HUES64 (cell line): ENCODE results near the gene DPP6.

Experiments used
- H3K27ac ChIP-seq: 2 replicates; pipeline ENCODE4 v1.7.0; 2013; ENCODE audit warnings: low read depth, low read length, inconsistent platforms
- H3K27me3 ChIP-seq: 2 replicates; pipeline ENCODE4 v1.6.1; 2013; ENCODE audit warnings: mild to moderate bottlenecking, low read length; ENCODE audit not compliant: insufficient read depth
- H3K36me3 ChIP-seq: 2 replicates; pipeline ENCODE4 v1.6.1; 2013; ENCODE audit warnings: mild to moderate bottlenecking, low read length; ENCODE audit not compliant: insufficient read depth
- H3K4me1 ChIP-seq: 2 replicates; pipeline ENCODE4 v1.6.1; 2013; ENCODE audit warnings: mild to moderate bottlenecking, low read length, moderate library complexity; ENCODE audit not compliant: insufficient read depth
- H3K4me3 ChIP-seq: 2 replicates; pipeline ENCODE4 v1.5.1; 2013; ENCODE audit warnings: mild to moderate bottlenecking, low read length, moderate library complexity
- H3K9ac ChIP-seq: 2 replicates; pipeline ENCODE4 v1.6.1; 2013; ENCODE audit warnings: mild to moderate bottlenecking, low read depth, low read length
- H3K9me3 ChIP-seq: 2 replicates; pipeline ENCODE4 v1.6.1; 2013; ENCODE audit warnings: low read depth, low read length; ENCODE audit not compliant: insufficient read depth
- WGBS: fragments of 150-250, 120-280 bp; methylation state at CpG from one replicate; pipeline ENCODE4 v1.1.7; 2013; ENCODE audit warnings: missing lambda C conversion rate; 5-methylcytosine and 5-hydroxymethylcytosine counted together

The DPP6 gene

DNA sequence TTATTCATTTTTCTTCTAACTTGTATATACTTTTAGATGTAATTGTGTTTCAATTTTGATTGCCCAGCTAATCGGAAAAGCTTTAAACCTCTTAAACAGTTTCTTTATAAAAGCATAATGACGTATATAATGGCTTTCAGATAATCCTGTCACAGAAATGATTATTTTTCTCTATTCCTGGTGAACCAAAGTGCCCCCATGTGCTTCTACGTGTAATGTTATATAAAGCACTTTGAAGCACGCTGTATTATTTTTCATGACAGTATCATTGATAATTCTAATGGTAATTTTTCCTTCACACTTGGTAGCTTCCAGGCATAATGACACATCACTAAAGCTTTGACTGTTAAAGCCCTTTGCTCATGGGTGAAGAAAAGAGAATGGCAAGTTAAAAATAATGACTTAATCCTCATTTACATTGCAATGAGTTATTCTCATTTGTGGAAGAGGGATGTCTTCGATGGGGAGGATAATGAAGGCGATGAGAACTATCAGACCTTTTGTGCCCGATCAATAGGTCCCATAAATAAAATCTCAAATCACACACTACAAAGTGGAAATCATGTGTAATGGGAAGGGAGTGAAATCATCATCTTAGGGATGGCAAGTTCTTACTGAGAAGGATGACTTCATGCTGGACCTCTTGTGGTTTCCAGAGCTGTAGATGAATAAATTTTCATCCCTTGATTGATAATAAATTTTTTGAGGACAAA lies 460.1 kb downstream of the DPP6 start:
- no peak overlapping the region for H3K4me3 ChIP-seq
- no peak overlapping the region for H3K9ac ChIP-seq
- WGBS, result 91% methylated on average over 2 of the region's 7 CpGs
- H3K27me3 ChIP-seq, result no peaks in the 10 kb centered on the region
- H3K36me3 ChIP-seq, result no peaks in the 10 kb centered on the region
- H3K4me1 ChIP-seq, result no peaks in the 10 kb centered on the region
- no peak overlapping the region for H3K27ac ChIP-seq
- H3K9me3 ChIP-seq, result 0 out of 2 replicates have a peak, but pooled peaks cover 7% of the 10 kb centered on the region

DNA sequence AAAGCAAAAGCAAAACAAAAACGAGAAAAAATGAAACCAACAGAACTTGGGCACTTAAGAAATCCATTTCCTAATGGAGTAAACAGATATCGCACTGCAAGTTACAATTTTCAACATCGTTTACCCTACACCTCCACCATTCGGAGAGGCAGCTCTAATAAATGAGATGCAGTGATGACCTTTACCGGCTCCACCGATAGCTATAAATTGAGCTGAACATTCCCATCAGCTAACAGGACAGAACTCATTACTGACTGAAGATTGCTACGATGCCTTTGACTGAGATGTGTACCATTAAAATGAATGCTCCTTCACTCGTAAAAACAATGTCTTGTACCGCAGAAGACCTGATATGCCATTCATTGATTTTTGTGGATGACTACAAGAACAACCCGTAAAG lies 465.6 kb downstream of the DPP6 start:
- no peaks in the 10 kb centered on the region for H3K4me1 ChIP-seq
- H3K36me3 ChIP-seq, result no peaks in the 10 kb centered on the region
- WGBS, result 95% methylated on average over 10 of the region's 10 CpGs
- H3K4me3 ChIP-seq, result no peak overlapping the region
- no peaks in the 10 kb centered on the region for H3K9me3 ChIP-seq
- H3K27ac ChIP-seq, result no peak overlapping the region
- no peaks in the 10 kb centered on the region for H3K27me3 ChIP-seq
- H3K9ac ChIP-seq, result no peak overlapping the region

DNA sequence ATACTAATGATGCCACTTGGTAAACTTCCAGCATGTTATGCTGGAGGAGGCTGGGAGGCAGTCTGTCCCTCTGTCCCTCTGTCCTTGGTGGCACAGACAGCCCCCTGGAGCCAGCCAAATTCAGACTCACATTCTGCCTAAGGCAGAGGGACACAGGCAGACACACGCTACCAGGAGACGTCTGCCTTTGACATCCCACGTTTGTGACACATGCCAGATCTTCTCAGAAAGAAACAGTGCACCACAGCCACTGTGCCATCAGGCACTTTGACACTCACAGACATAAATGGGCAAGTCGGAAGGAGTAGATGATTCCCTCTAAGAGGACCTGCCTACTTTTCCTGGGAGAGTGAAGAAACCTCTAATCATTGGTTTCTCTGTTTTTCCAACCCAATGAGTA lies 467.0 kb downstream of the DPP6 start:
- H3K9me3 ChIP-seq, result no peaks in the 10 kb centered on the region

DNA sequence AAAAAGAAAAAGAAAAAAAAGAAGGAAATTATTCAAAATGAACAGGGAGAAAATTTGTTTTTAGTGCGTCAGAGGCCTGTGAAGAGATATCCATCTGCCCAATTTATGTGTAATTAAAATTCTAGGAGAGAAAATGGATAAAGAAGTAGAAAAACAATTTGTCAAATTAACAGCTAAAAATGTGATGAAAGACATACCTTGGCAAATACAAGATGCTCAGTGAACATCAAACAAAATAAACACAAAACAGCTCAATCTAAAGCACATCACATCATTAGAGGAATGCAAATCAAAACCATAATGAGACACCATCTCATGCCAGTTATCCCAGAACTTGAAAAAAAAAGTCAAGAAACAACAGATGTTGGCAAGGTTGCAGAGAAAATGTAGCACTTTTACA lies 477.9 kb downstream of the DPP6 start:
- H3K4me3 ChIP-seq, result no peak overlapping the region
- H3K27me3 ChIP-seq, result no peaks in the 10 kb centered on the region
- H3K9me3 ChIP-seq, result no peaks in the 10 kb centered on the region
- 86% methylated on average over 1 of the region's 1 CpG for WGBS
- no peaks in the 10 kb centered on the region for H3K4me1 ChIP-seq
- no peaks in the 10 kb centered on the region for H3K36me3 ChIP-seq
- no peak overlapping the region for H3K27ac ChIP-seq
- H3K9ac ChIP-seq, result no peak overlapping the region

More for the DNA sequence above, 467.0 kb downstream of the DPP6 start:
- Histone ChIP-seq H3K4me1 (no peaks in the 10 kb centered on the region), H3K27ac (no peak overlapping the region), H3K4me3 (no peak overlapping the region), H3K27me3 (no peaks in the 10 kb centered on the region), H3K36me3 (no peaks in the 10 kb centered on the region), H3K9ac (no peak overlapping the region)
- 94% methylated on average over 4 of the region's 4 CpGs for WGBS

DNA sequence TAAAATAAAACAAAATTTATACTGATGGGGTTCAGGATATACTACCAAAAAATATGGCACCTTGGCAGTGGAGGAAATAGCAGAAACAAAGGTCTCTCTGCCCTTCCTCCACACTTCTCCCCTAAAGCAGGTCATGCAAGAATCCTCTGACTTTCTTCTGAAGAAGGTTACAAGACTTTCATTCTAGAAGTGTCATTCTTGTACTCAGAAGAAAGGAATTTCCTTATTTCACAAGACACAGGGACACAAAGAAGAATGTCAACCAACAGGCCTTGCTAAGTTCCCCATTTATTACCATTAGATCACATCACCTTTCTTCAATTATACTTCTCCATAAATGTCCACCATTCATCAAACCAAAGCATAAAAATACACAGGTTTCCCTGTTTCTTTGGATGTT lies 480.6 kb downstream of the DPP6 start:
- Histone ChIP-seq H3K4me3 (no peak overlapping the region), H3K4me1 (no peaks in the 10 kb centered on the region), H3K27me3 (no peaks in the 10 kb centered on the region), H3K27ac (no peak overlapping the region), H3K9me3 (peaks cover 6% of the 10 kb centered on the region; the same call in 1 of the 2 replicates), H3K9ac (no peak overlapping the region), H3K36me3 (no peaks in the 10 kb centered on the region)

DNA sequence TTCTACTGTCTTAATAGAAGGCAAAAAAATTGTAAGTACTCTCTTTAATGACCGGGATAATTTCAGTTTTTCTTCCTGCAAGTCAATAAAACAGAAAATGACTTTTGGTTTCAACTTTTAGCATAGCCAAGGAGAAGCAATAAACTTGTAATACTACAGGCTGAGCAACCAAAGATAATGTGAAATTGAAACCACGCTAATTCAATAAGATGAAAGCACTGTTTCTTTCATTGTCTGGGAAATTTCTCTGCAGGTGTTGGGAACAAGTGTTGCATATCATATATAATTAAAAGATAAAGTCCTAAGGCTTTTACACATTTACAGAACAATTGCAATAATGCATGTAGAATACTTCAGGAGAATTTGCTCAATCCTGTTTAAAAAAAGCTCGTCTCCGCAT lies 488.4 kb downstream of the DPP6 start:
- no peak overlapping the region for H3K9ac ChIP-seq
- H3K36me3 ChIP-seq, result no peaks in the 10 kb centered on the region
- H3K4me1 ChIP-seq, result no peaks in the 10 kb centered on the region
- WGBS, result 88% methylated on average over 4 of the region's 4 CpGs
- no peak overlapping the region for H3K27ac ChIP-seq
- H3K9me3 ChIP-seq, result peaks cover 6% of the 10 kb centered on the region; the same call in 1 of the 2 replicates
- no peak overlapping the region for H3K4me3 ChIP-seq
- H3K27me3 ChIP-seq, result no peaks in the 10 kb centered on the region

DNA sequence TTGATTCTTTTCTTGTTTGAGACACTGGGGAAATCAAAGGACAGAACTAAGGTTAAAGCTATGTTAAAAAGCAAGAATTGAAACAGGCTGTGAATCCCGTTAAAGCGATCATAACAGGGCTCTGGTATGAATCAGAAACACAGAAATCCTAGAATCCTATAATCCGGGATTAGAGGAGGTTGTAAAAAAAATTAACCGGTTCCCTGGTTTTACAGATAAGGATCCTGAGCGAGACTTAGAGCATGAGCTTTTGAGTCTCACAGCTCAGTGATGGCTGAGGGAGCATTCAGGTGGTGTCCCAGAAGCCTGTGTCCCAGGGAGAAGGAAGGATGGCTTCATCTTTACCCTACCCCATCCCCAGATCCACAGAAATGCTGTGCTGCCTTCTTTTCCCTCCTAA lies 489.4 kb downstream of the DPP6 start:
- Histone ChIP-seq H3K4me3 (no peak overlapping the region), H3K9ac (no peak overlapping the region), H3K36me3 (no peaks in the 10 kb centered on the region), H3K27me3 (no peaks in the 10 kb centered on the region), H3K4me1 (no peaks in the 10 kb centered on the region), H3K9me3 (peaks cover 1% of the 10 kb centered on the region; the same call in 1 of the 2 replicates), H3K27ac (no peak overlapping the region)
- 93% methylated on average over 5 of the region's 5 CpGs for WGBS

DNA sequence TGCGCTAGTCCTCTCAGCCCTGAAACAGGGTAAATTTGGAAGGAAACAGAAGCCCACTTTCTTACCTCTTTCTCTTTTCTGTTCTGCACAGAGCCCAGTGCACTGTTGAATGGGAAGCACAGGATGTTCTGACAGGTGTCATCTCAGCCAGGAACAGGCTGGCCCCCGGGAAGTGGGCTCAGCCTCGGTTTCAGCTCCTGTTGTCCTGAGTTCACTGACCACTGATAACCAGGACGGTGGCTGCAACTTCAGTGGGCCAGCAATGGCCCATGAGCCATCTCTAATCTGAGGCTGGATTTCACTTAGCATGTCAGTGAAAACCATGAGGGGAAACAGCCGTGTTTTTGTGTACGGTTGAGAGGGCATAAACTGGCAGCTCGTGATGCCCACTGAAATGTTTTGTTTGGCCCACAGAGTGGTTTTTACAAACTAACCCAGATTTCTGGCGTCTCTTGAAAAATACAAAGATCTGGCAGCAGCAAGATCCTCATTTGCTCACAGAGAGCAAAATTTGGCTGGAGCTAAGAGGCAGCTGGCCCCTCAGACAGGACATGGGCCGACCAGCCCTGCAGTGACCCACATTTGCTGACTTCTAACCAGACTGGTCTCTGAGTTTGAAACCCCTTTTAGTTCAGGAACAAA lies 494.9 kb downstream of the DPP6 start:
- H3K4me1 ChIP-seq, result no peaks in the 10 kb centered on the region; the same call in 1 of the 2 replicates
- no peaks in the 10 kb centered on the region for H3K9me3 ChIP-seq
- H3K36me3 ChIP-seq, result no peaks in the 10 kb centered on the region
- H3K9ac ChIP-seq, result no peak overlapping the region
- WGBS, result 93% methylated on average over 9 of the region's 9 CpGs
- H3K27ac ChIP-seq, result no peak overlapping the region
- no peaks in the 10 kb centered on the region for H3K27me3 ChIP-seq
- no peak overlapping the region for H3K4me3 ChIP-seq

DNA sequence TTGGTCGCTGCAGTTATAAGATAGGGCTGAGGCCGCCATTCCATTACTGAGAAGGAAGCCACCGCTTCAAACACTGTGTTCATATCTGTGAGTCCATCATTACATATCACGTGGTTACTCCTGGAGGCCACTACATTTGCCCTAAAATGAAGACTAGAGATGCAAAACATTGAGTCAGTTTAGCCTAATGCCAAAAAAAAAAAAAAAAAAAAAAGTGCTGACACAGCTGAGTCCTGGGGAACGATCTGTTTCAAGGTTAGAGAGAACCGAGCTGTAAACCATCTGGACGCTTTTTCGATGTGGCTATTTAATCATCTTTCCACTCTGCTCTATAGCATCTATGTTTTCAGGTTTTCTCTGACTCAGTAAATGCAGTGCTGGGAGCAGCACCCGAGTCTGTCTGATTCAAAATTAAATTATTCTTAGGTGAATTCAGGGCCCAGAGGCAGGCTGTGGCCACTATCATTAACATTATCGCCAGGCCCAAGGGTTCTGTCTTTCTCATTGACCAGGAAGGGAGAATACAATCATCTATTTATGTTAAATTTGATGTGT lies 501.6 kb downstream of the DPP6 start:
- no peaks in the 10 kb centered on the region for H3K27me3 ChIP-seq
- no peaks in the 10 kb centered on the region for H3K9me3 ChIP-seq
- H3K4me1 ChIP-seq, result no peaks in the 10 kb centered on the region; the same call in 1 of the 2 replicates
- 96% methylated on average over 10 of the region's 10 CpGs for WGBS
- H3K27ac ChIP-seq, result no peak overlapping the region
- H3K36me3 ChIP-seq, result no peaks in the 10 kb centered on the region
- no peak overlapping the region for H3K4me3 ChIP-seq
- no peak overlapping the region for H3K9ac ChIP-seq

DNA sequence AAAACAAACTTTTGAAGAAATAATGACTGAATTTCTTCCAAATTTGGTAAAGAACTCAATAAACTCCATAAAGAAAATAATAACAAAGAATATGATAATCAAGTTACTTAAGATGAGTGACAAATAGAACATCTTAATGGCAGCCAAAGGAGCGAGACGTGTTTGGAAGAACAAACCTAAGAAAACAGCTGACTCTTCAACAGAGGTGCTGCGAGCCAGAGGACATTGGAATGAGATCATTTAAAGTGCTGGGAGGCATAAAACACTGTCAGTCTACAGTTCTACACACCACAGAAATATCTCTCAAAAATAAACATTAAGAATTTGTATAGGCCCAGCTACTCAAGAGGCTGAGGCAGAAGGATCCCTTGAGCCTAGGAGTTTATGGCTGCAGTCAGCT lies 507.3 kb downstream of the DPP6 start:
- 92% methylated on average over 3 of the region's 3 CpGs for whole genome bisulfite sequencing
- Histone ChIP-seq H3K4me1 (no peaks in the 10 kb centered on the region), H3K9ac (no peak overlapping the region), H3K4me3 (no peak overlapping the region), H3K9me3 (no peaks in the 10 kb centered on the region), H3K27ac (no peak overlapping the region), H3K36me3 (no peaks in the 10 kb centered on the region), H3K27me3 (no peaks in the 10 kb centered on the region)

DNA sequence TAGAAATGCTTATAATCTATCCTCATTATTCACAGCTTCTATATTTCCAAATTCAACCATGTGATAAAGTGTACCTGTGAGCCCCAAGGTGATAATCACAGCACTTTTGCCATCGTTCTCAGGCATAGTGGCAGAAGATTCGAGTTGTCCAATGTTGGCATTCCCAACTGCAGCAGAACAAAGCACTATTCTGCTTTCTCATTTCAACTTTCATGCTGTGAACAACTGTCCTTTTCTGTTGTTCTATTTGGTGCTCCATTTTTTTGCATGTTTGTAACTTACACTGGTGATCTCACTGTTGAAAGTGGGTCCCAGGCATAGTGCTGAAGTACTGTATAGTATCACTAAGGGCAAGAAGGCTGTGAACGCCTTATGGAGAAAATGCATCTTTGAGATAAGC lies 512.5 kb downstream of the DPP6 start:
- H3K4me1 ChIP-seq, result no peaks in the 10 kb centered on the region
- no peak overlapping the region for H3K4me3 ChIP-seq
- H3K27ac ChIP-seq, result no peak overlapping the region
- no peak overlapping the region for H3K9ac ChIP-seq
- no peaks in the 10 kb centered on the region for H3K9me3 ChIP-seq
- H3K27me3 ChIP-seq, result no peaks in the 10 kb centered on the region
- H3K36me3 ChIP-seq, result no peaks in the 10 kb centered on the region
- WGBS, result 84% methylated on average over 3 of the region's 3 CpGs
